GM19193 (cell line): ENCODE measurements around the gene GFPT1.

Source experiments
- POLR2A ChIP-seq: IDR thresholded peaks from 4 replicates; pipeline ENCODE4 v1.6.1; 2011; ENCODE audit not compliant: insufficient read depth, insufficient read length; ENCODE audit errors: extremely low read depth

GFPT1 gene

DNA sequence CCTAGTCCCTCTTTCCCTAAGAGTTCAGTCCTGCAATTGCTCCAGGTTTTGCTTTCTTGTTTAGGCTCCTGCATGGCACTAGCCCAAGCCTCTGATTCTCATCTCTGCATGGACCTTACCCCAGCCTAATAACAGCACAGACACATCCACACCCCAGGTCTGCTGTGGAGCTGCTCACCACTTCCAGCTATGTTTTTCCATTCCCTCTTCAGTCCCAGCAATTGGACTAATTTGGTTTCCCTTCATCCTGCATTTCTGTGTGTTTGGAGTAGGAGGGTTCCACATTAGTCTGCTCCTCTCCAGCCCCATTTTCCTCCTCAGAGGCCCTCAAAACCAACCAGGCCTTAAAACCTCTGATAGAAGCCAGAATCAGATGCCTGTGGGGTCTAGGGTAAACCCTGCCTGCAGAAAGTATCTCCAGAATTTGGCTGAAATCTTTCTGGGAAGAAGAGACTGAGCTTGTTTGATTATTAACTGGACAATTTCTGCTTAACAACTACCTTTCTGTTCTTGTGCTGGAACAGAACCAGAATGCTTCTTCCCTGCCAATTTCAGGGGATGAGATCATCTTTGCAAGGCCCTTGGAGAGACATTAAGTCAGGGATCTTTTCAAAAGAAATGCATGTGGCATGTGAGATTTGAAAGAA, 95.9 kb downstream of the GFPT1 start:
- TF ChIP-seq POLR2A: no peak

DNA sequence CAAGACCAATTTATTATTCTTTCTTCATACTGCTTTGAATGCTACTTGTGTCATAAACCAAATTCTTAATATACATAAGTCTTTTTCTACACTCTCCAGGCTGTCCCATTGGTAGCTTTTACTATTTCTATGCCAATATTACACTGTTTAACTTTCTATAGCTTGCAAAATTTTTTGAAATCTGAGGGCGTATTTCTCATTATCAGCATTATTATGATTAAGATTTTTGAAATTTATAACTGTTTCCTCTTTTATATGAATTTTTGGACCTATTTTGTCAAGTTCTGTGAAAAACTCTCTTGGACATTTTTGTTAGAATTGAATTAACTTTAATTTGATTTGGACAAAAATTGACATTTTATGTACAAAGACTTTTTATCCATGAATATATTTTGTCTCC, 98.6 kb downstream of the GFPT1 start:
- TF ChIP-seq POLR2A: no peak

DNA sequence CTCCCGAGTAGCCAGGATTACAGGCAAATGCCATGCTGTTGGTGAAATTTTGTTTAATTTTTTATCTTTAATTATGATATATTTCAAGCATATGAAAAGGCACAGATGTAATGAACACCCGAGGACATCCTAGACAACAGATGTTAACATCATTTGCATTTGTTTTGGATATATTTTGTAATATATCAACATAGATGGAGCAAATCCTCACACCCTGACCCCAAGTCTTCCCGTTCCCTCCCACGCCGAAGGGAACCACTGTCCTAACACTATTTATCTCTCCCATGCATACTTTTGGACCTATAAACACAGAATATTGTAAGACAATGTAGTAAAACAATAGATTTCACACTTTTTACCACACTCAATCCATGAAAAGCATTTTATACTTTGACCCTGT, 99.5 kb downstream of the GFPT1 start:
- TF ChIP-seq POLR2A: no peak

DNA sequence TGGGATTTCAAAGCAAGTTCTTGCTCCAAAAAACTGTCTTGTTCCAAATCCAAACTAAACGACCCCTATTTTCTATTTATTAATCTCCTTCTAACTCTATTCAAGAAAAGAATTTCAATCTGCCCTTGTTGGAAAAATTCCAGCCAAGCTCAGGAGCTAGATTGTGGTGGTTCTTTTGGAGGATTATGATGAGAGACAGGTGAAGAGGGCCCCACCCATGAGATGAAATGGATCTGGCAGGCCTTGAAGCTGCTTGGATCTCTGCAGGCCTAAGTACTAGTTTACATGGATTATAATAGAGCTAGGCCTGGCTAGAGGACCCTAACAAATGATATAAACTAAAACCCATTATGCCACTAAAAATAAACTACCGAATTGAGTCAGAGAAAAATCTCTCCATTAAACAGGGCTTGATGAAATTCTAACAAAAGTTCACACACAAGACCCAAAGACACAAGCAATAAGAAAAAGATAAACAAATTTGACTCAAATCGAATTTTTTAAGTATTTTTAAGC, 101.6 kb downstream of the GFPT1 start:
- no peak for TF ChIP-seq POLR2A

DNA sequence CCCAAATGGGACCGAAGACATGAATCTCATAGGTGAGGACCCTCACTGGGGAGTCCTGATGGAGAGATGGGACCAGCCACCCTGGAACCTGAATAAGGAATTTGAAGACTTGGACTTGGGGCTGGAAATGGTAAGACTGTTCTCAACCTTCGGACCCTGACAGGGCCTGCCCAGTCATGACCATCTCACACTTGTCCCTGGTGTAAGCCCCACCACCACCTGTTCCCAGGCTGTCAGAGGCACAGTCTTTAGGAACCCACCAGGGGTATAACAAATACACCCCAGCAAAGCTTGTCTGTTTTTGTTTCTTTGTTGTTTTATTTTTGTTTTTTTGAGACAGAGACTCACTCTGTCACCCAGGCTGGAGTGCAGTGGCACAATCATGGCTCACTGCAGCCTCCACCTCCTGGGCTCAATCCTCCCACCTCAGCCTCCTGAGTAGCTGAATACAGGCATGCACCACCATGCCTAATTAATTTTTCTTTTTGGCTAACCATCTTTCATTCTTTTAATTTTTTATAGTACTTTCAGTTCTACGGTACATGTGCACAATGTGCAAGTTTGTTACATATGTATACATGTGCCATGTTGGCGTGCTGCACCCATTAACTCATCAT, 106.1 kb downstream of the GFPT1 start:
- TF ChIP-seq POLR2A: no peak

DNA sequence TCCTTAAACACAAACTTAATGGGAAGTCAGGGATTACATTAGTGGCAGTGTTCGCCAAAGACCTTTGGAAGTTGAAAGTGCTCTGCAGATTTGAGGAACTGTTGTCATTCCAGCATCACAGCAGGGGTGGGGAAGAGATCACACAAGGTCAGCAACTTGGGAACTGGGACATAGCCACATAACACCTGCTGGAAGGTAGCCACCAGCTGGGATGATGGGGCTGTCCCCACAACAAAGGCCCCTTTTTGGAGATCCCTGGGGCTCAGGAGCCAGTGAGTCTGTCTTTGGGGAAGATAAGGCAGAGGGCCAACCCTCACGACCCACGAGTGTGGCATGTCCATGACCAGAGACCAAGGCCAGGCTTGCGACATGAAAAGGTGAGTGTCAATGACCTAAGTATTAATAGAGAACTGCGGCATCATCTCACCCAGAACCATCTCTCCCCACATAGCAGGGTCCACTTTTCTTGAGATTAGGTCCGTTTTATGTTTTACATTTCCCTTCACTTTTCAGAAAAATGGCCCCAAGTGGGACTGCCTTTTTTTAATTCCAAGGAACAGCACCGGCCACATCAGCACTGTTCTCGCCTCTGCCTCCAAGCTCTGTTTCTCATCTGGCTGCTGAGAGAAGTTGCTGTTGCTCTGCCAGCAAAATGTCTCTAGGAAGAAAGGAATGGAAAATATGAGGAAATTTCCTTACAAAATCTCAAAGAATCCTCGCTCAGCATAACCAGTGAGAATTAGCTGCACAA, 106.9 kb downstream of the GFPT1 start:
- TF ChIP-seq POLR2A: no peak

DNA sequence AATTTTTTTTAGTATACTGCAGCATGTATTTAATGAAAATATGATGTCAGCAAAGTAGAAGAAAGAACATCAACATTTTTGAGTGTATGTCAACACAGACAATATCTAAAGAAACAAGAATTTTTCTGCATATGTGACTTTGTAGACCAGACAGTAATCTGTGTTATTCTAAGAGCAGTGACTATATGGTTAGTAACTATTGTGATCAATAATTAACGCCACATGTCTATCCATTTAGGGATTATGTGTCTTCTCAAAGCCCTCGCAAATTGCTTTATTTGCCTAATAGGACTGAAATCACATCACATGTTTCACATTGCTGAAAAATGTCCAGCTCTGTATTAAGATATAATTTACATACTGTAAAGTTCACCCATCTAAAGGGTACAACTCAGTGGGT, 107.8 kb downstream of the GFPT1 start:
- TF ChIP-seq POLR2A: no peak

DNA sequence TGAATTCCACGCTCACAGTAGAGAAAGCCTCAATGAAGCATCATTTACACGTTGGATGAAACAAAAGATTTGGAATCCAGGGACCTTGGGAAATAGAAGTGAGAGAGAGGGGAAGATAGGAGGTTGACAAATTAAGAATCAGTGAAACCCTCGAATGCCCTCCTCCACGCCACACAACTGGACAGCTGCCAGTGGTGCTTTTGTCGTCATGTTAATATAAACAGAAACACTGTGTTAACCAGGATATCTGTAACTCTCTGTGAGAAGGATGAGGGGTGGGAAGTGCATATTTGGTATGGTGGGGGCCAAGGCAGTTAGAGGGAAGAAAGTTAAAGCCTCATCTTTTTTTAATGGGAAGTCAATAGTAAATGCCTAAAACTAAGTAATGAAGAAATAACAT, 108.7 kb downstream of the GFPT1 start:
- TF ChIP-seq POLR2A: no peak

DNA sequence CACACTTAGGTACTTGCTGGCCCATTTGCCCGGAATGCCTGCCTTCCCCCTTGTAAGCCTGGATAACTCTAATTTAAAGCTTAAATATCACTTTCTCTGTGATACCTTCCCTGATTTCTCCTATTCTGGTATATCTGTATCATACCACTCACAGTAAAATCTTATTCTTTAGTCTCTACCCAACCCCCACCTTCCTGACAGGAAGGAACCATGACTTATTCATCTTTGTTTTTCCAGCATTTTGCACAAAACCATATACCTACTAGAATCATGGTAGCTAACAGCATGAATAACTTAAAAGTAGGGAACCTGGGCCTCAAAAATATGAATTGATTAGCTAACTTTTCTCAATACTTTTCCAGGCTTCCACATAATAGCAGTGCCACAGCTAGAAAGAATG, 111.5 kb downstream of the GFPT1 start:
- TF ChIP-seq POLR2A: no peak

DNA sequence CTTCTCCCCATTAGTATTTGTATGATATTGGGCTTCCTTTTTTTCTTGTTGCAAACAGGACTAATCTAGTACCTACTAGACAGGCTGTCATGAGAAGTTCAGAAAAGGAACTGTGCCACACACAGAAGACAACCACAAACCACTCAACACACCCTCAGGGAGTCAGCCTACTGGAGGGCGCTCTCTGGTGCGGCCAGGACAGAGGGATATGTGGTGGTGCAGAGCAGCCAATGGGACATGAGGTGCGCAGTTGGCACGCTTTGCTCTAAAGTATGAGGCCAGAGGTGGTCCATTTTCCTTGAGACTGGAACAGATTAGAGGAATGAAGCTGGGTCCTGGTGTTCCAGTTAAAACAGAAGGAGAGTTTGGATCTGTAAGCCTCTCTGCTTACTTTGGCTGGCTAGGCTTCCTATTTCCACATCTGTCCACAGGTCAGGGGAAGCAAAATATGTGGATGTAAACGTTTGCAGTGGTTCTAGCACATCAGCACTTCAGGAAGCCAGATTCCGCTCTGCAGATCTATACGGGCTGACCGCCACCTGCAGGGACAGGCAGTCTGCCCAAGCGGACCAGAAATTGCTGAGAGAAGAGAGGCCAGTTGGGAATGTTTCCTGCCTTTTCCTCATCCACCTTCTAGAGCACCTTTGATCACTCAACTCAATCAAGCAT, 114.1 kb downstream of the GFPT1 start:
- no peak for TF ChIP-seq POLR2A

DNA sequence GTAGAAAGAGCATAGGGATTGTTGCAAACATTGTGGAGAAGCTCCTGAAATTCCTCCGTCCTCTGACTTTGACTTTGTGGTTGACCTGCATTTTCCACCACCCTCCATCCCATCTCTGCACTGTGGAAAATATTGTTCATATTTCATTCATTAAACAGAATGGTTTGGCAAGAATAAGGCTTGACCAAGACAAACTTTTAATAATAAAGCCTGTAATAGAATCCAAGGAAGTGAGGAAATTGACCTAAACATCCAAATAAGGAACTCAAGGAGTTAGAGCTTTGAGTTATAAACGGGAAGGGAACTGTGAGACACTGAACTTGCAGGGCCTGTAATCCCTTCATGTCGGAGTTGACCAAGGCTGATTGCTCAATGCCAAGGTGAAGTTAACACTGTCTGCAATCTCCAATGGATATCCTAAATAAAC, 115.2 kb downstream of the GFPT1 start:
- TF ChIP-seq POLR2A: no peak
